ENCODE data around the gene C2CD3.

Gene C2CD3

GRCh38 chr11:74018331-74019005, 152.3 kb downstream of the C2CD3 start:
- DNase-seq, result no peak

GRCh38 chr11:74017631-74018030, 153.2 kb downstream of the C2CD3 start:
- DNase-seq, result no peak

GRCh38 chr11:74015919-74016684, 154.7 kb downstream of the C2CD3 start:
- no peak for DNase-seq

GRCh38 chr11:74014880-74015279, 155.9 kb downstream of the C2CD3 start:
- no peak for DNase-seq

- no peak for DNase-seq
Observed at GRCh38 chr11:74013141-74013540, 157.7 kb downstream of the C2CD3 start.

- DNase-seq, result no peak
Observed at GRCh38 chr11:74012074-74012809, 158.6 kb downstream of the C2CD3 start.

- no peak for DNase-seq
Observed at GRCh38 chr11:74011360-74012073, 159.3 kb downstream of the C2CD3 start.

- DNase-seq, result no peak
Observed at GRCh38 chr11:74010306-74011300, 160.2 kb downstream of the C2CD3 start.

GRCh38 chr11:74009675-74010305, 161.0 kb downstream of the C2CD3 start:
- DNase-seq, result no peak

GRCh38 chr11:74009230-74009547, 161.6 kb downstream of the C2CD3 start:
- no peak for DNase-seq

GRCh38 chr11:74008373-74009229, 162.2 kb downstream of the C2CD3 start, which contains the start of gene UCP3:
UCP3 (minus strand) TSS chr11:74009085; CDS start chr11:74007042, 2,043 bp downstream.
- no peak for DNase-seq

GRCh38 chr11:74007691-74008372, 163.0 kb downstream of the C2CD3 start:
- no peak for DNase-seq

GRCh38 chr11:74006743-74007304, 164.0 kb downstream of the C2CD3 start:
- DNase-seq, result no peak

- no peak for DNase-seq
Observed at GRCh38 chr11:74005721-74006517, 164.9 kb downstream of the C2CD3 start.

GRCh38 chr11:74004759-74005615, 165.8 kb downstream of the C2CD3 start:
- DNase-seq, result peak; percentile 77

GRCh38 chr11:74004046-74004695, 166.6 kb downstream of the C2CD3 start:
- no peak for DNase-seq

GRCh38 chr11:74002832-74003231, 168.0 kb downstream of the C2CD3 start:
- DNase-seq, result no peak
